A549 treated with AZD2906 at 1 μM for 4 hours (cell line): ENCODE results near the gene SUGCT. TPM values are rescaled to one million over a fixed set of nuclear protein-coding genes. Genes with fewer than 3 reads are reported as not detected.

Experiments used
- total RNA-seq: library from RNA; stranded (reverse); fragments of 200-300 nt; extraction: Qiagen RNA extraction; gene quantifications from 5 replicates; pipeline ENCODE4 v1.2.3, GENCODE V29; 2022

The SUGCT gene
- total RNA-seq: 0.64 to 1.4 TPM (median 1.1 TPM) in 5 replicates

GRCh38 chr7:40134428-40135316 is at the start of gene SUGCT, which contains the start of gene MPLKIP:
TSS of gene SUGCT (plus strand) at chr7:40135005.
TSS of gene MPLKIP (minus strand) at chr7:40134622. CDS start at chr7:40134567, 55 bp downstream.

Other genes with a start within 250 kb of the SUGCT start
- 18.5 to 20.8 TPM (median 19.5 TPM) in 5 replicates for gene CDK13, start 184.7 kb upstream of the SUGCT start, total RNA-seq
- 30.6 to 42.2 TPM (median 41.1 TPM) in 5 replicates for gene MPLKIP, start 383 bp upstream of the SUGCT start, total RNA-seq